ENCODE measurements around the gene DUOXA2.

DUOXA2 gene

GRCh38 chr15:45112143-45112590 lies 2.0 kb upstream of the DUOXA2 start:
- H3K27ac ChIP-seq (ENCODE audit: poor library complexity, severe bottlenecking) = no peak overlapping the region
- ATAC-seq (ENCODE audit: low read depth) (no peak; the same call in 2 of the 3 replicates), DNase-seq (ENCODE audit: low spot score) (no peak)
- H3K4me1 ChIP-seq (ENCODE audit: insufficient read depth, poor library complexity, severe bottlenecking) = no peaks in the 10 kb centered on the region
- no peaks in the 10 kb centered on the region for H3K36me3 ChIP-seq (ENCODE audit: low read depth)
- H3K4me3 ChIP-seq (ENCODE audit: severe bottlenecking) = no peak overlapping the region
- H3K9me3 ChIP-seq (ENCODE audit: severe bottlenecking) = no peaks in the 10 kb centered on the region
- TF ChIP-seq, protein P1, sequence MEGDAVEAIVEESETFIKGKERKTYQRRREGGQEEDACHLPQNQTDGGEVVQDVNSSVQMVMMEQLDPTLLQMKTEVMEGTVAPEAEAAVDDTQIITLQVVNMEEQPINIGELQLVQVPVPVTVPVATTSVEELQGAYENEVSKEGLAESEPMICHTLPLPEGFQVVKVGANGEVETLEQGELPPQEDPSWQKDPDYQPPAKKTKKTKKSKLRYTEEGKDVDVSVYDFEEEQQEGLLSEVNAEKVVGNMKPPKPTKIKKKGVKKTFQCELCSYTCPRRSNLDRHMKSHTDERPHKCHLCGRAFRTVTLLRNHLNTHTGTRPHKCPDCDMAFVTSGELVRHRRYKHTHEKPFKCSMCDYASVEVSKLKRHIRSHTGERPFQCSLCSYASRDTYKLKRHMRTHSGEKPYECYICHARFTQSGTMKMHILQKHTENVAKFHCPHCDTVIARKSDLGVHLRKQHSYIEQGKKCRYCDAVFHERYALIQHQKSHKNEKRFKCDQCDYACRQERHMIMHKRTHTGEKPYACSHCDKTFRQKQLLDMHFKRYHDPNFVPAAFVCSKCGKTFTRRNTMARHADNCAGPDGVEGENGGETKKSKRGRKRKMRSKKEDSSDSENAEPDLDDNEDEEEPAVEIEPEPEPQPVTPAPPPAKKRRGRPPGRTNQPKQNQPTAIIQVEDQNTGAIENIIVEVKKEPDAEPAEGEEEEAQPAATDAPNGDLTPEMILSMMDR (IDR thresholded peaks at IDR 0.05; ENCODE audit: poor library complexity, severe bottlenecking) = no peak
- peaks cover 70% of the 10 kb centered on the region for H3K27me3 ChIP-seq (ENCODE audit: insufficient read depth, poor library complexity, severe bottlenecking)

- Histone ChIP-seq H3K27ac (ENCODE audit: poor library complexity, severe bottlenecking) (no peak overlapping the region), H3K4me3 (ENCODE audit: severe bottlenecking) (no peak overlapping the region), H3K4me1 (ENCODE audit: insufficient read depth, poor library complexity, severe bottlenecking) (no peaks in the 10 kb centered on the region), H3K27me3 (ENCODE audit: insufficient read depth, poor library complexity, severe bottlenecking) (peaks cover 77% of the 10 kb centered on the region), H3K36me3 (ENCODE audit: low read depth) (no peaks in the 10 kb centered on the region), H3K9me3 (ENCODE audit: severe bottlenecking) (no peaks in the 10 kb centered on the region)
- ATAC-seq (ENCODE audit: low read depth) (peak; percentile 38), DNase-seq (ENCODE audit: low spot score) (no peak)
- TF ChIP-seq, protein P1 (IDR thresholded peaks at IDR 0.05; ENCODE audit: poor library complexity, severe bottlenecking) = no peak
Observed at GRCh38 chr15:45112591-45113379, 1.3 kb upstream of the DUOXA2 start.

DNA sequence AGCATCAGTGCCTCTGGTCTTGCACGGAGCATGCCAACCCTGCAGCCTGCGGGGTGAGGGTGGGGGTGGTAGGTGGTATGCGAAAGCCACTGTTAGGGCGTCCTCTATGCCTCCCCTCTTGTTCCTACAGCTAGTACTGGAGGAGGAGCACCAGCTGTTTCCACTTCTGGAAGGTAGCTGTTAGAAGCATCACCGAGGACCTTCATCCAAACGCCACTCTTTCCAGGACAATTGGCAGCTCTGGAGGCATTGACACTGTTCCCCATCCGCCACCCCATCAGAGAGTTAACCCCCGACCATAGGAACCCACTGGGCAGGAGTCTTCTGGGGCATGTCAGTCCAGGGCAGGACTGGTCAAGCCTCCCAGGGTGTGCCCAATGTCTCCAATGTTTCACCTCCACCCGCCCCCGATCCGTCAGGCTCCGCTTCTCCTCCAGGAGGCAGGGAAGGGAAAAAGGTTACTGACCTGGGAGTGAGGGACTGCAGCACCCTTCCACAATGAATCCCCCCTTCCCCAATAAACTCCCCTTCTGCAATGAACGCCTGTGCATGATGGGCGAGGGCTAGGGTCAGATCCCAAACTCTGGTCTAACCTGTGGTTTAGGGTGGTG lies 641 bp upstream of the DUOXA2 start:
- TF ChIP-seq, protein P1 (IDR thresholded peaks at IDR 0.05; ENCODE audit: poor library complexity, severe bottlenecking) = no peak
- peaks cover 77% of the 10 kb centered on the region for H3K27me3 ChIP-seq (ENCODE audit: insufficient read depth, poor library complexity, severe bottlenecking)
- H3K4me3 ChIP-seq (ENCODE audit: severe bottlenecking) = no peak overlapping the region
- DNase-seq (ENCODE audit: low spot score) = no peak
- H3K4me1 ChIP-seq (ENCODE audit: insufficient read depth, poor library complexity, severe bottlenecking) = no peaks in the 10 kb centered on the region
- H3K9me3 ChIP-seq (ENCODE audit: severe bottlenecking) = no peaks in the 10 kb centered on the region
- H3K36me3 ChIP-seq (ENCODE audit: low read depth) = no peaks in the 10 kb centered on the region
- H3K27ac ChIP-seq (ENCODE audit: poor library complexity, severe bottlenecking) = no peak overlapping the region
- ATAC-seq (ENCODE audit: low read depth) = no peak

DNA sequence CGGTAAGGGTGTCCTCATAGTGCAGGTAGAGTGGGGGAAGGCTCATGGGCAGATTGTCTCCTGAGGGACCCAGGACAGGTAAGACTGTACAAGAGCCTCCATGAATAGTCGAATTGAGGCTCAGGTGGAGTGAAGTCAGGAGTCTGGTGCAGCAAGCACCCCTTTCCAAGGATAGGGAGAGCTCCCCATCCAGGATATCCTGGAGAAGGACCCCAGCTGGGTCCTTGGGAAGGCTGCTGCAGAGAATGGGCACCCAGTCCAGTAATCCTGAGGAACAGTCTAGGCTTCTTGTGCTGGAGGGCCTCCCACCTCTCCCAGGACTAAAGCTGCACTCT lies 592 bp downstream of the DUOXA2 start:
- Histone ChIP-seq H3K36me3 (ENCODE audit: low read depth) (no peaks in the 10 kb centered on the region), H3K4me1 (ENCODE audit: insufficient read depth, poor library complexity, severe bottlenecking) (no peaks in the 10 kb centered on the region), H3K9me3 (ENCODE audit: severe bottlenecking) (no peaks in the 10 kb centered on the region), H3K27ac (ENCODE audit: poor library complexity, severe bottlenecking) (no peak overlapping the region), H3K4me3 (ENCODE audit: severe bottlenecking) (no peak overlapping the region), H3K27me3 (ENCODE audit: insufficient read depth, poor library complexity, severe bottlenecking) (peaks cover 76% of the 10 kb centered on the region)
- DNase-seq (ENCODE audit: low spot score) (no peak), ATAC-seq (ENCODE audit: low read depth) (0 out of 3 replicates have a peak, but pooled peaks have one; percentile 0)
- TF ChIP-seq, protein P1 (IDR thresholded peaks at IDR 0.05; ENCODE audit: poor library complexity, severe bottlenecking) = no peak

All from RWPE2 (cell line).